GM12873 (cell line): ENCODE data around the gene OPCML.

Experiments used
- CTCF ChIP-seq: IDR thresholded peaks from 2 replicates; pipeline ENCODE4 v1.5.1; 2012; ENCODE audit warnings: low read depth, mild to moderate bottlenecking, moderate library complexity, low read length, control low read depth; ENCODE audit not compliant: insufficient read depth; ENCODE audit errors: missing control alignments

OPCML gene

GRCh38 chr11:132459736-132460135 is 1072.6 kb downstream of the OPCML start:
- no peak for TF ChIP-seq CTCF

GRCh38 chr11:132457445-132457844 is 1074.9 kb downstream of the OPCML start:
- no peak for TF ChIP-seq CTCF

GRCh38 chr11:132456751-132457328 is 1075.5 kb downstream of the OPCML start:
- no peak for TF ChIP-seq CTCF

DNA sequence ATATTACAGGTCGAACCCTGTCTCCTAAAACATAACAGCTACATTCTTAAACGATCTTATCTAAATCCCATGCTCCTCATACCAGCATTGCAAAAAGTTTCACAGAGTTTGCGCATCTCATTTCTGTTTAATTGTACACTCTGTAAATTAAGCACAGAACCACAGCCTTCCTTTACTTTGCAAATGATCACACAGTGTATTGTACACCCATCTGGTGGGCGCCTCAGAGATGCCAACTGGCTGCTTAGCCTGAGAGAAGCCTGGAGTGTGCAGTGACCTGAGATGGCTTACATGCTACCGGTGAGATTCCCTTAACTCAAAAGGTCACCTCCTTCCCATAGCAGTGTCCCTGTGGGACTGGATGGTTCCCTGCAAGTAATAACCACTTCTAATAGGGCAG is 1077.3 kb downstream of the OPCML start:
- TF ChIP-seq CTCF = no peak

GRCh38 chr11:132453406-132453805 is 1078.9 kb downstream of the OPCML start:
- no peak for TF ChIP-seq CTCF

DNA sequence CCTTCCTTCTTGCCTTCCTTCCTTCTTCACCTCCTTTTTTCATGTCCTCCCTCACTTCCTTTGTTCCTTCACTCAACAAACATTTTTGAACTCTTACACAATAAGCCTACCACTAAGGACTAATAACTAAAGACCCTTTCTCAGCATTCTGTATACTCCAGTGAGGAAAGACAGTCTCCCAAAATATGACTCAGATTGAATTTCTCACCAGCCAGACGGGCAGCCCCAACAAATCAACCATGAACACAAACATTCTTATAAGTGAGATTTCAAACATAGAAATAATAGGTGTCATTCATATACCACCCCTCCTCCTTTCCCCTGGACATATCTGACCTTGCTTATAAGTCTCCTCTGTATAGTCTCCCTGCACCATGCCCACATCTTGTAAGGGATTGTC is 1079.7 kb downstream of the OPCML start:
- TF ChIP-seq CTCF = no peak

DNA sequence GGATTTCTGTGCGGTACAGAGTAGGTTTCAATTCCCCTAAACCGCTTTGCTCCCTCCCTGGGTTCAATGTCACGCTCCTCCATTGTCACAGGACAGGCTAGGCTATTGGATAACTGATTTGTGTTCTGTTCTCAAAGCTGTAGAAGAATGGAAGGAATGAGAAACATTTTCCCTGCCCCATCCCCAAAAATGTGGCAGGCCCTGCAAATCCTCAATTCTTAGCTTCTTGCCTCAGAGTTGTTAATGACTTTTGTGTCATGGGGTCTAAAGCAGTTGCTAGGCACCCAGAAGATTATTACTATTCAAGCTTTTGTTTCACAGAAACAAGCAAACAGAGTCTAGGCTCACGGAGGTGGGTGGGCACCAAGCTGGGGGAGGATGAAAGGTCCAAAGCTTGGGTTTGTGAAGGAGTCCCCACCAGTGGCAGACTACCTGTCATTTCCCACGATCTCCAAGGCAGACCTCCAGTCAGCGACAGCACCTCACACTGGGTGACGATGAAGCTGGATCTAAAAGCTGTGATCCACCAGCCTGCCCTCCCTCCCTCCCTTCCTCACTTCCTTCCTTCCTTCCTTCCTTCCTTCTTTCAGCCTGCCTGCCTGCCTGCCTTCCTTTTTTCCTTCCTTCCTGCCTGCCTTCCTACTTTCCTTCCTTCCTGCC is 1080.2 kb downstream of the OPCML start:
- TF ChIP-seq CTCF = no peak
